Measurements from ENCODE around the gene CNOT6.

CNOT6 gene

DNA sequence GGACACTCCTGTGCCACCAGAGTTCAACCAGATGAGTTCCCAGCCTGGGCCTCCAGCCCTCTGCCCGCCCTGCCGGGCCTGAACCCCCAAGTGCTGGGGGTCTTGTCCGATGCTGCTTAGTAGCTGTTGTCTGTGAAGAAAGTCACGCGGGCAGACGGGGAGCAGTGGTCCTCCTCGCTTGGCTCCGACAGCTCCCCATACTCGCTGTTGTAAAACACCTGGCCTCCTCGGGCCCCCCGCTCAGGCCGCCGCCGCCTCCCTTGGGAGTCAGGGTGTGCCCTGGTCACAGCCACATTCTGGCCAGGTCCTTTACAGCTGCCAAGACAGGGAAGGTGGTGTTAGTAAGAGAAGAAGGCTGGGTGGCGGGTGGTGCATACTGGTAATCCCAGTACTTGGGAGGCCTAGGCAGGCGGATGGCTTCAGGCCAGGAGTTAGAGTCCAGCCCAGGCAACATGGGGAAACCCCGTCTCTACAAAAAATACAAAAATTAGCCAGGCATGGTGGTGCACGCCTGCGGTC, 109.0 kb downstream of the CNOT6 start:
- DNase-seq = no peak

DNA sequence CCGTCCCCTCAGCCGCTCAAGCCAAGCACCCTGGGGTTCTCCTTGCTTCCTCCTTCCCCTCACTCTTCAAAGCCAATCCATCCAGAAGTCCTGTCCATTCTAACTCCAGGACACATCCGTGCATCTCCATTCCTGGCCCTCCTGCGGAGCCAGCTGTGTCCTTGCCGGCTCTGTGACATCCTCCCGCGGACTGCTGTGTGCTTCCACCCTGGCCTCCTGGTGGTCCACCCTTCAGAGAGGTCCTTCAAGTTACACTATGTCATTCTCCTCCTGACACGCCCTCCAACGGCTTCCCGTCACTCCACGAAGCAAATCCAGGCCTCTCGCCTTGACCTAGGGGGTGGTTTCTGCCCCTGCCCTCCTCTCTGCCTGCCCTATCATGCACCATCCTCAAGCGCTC, 110.1 kb downstream of the CNOT6 start:
- no peak for DNase-seq

GRCh38 chr5:180605554-180606214, 111.5 kb downstream of the CNOT6 start:
- DNase-seq = no peak

GRCh38 chr5:180606215-180606785, 112.1 kb downstream of the CNOT6 start:
- no peak for DNase-seq

GRCh38 chr5:180607861-180608571, 113.8 kb downstream of the CNOT6 start:
- DNase-seq = no peak

DNA sequence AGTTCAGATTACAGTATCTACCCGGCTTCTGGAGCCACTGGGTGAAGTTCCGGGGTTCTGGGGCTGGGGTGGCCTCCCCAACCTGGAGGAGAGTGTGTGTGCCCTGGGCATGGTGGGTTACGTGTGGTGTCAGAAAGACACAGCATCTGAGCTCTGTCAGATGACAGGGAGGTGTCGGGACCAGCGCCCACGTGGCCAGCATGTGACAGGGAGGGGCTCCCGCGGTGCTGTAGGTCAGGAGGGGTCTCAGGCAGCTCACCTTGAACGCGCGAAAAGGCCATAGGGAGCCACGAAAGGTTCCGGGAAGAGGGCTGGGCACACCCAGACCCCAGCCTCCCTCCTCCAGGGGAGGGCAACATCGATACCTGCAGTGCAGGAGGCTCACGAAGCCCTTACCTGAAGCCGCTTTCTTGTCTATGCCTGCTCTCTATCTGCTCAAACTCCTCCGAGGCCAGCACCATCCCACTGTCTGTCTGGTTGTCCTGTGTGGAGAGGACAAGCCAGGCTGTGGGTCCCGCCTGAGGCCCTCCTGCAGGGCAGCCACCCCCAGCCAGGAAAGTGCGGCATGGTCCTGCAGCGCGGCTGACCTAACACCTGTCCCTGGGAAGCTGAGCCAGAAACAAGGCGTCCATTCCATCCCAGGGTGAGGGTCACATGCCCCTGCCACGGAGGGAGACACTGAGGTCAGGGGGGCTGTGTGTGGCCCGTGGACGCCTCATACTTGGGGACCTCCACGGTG, 114.6 kb downstream of the CNOT6 start:
- DNase-seq = no peak

- DNase-seq = no peak
Observed at GRCh38 chr5:180609386-180609785, 115.2 kb downstream of the CNOT6 start.

GRCh38 chr5:180609817-180610550, 115.8 kb downstream of the CNOT6 start:
- DNase-seq = no peak

DNA sequence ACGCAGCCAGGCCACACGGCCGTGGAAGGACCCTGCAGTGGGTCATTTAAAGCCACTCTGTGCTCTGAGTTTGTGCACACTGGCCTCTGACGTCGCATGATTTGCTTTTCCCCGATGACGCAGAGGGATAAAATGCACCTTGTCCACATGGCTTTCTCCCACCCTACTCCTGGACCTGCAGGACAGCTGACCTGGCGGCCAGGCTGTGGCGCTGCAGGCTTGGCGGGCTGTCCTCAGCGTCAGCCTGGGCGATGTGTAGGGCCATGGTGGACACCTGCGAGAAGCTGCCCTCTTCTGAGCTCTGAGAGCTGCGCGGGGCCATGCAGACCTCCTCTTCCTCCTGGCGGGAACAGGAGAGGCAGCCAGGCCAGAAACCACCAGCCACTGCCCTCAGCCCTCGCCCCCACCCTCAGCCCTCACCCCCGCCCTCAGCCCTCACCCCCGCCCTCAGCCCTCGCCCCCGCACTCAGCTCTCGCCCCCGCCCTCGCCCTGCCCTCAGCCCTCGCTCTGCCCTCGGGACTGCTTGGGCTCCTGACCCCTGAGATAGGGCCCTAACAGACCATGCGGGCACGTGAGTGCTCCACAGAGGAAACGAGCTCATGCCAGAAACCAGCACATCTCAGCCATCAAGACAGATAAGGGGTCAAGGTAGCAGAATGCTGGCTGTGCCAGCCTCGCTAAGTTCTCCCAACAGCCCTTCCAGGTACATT, 117.1 kb downstream of the CNOT6 start:
- no peak for DNase-seq

DNA sequence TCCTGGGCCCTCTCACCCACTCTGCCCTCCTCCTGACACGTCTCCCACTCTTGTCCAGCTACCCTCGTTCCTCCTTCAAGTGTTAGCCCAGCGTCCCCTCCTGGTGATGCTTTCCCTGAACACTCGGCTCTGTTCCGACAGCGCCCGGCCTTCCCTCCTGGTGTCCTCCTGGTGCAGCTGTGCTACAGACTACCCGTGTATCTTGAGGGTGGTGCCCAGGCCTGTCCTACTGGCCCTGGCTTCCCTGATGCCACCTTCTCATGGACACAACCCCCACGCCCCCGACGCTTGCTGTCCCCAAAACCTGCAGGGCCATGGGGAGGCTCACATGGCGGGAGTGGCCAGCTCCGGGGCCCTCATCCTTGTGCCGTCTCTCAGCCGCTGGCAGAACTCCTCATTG, 118.5 kb downstream of the CNOT6 start:
- DNase-seq = no peak

- DNase-seq = no peak
Observed at GRCh38 chr5:180613188-180613813, 119.1 kb downstream of the CNOT6 start.

DNA sequence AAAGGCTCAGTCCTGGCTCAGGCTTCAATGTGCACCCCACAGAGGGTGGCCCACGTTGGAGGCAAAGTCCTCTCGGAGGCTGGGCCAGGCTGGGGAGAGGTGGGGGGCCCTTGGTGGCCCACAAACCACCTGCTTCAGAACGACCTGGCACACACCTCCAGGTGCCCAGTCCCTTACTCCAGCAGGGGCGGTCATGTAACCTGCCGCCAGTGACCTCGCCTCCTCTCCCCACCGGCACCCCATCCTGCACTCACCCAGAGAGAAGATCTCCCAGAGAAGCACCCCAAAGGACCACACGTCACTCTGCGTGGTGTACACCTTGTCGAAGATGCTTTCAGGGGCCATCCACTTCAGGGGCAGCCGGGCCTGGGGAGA, 119.6 kb downstream of the CNOT6 start:
- no peak for DNase-seq

- no peak for DNase-seq
Observed at GRCh38 chr5:180618487-180618828, 124.3 kb downstream of the CNOT6 start.

- DNase-seq = no peak
Observed at GRCh38 chr5:180618829-180619562, 124.8 kb downstream of the CNOT6 start.

- DNase-seq = no peak
Observed at GRCh38 chr5:180619563-180619915, 125.4 kb downstream of the CNOT6 start.

DNA sequence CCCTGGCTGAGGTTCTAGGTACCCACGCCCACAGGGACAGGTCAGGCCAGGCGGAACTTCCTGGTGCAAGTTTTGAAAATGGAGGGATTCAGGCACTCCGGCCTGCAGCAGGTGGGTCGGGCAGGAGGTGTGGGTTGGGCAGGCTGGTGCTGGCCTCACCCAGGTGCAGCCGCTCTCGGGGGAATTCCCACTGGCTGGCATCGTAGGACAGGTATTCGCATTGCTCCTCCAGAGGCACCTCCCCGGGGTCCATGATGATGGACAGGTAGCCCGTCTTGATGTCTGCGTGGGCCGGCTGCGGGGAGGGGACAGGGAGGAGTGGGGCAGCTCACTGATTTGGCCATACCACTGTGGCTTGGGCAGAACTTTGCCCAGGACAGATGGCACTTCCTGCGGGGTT, 125.8 kb downstream of the CNOT6 start:
- DNase-seq = no peak

DNA sequence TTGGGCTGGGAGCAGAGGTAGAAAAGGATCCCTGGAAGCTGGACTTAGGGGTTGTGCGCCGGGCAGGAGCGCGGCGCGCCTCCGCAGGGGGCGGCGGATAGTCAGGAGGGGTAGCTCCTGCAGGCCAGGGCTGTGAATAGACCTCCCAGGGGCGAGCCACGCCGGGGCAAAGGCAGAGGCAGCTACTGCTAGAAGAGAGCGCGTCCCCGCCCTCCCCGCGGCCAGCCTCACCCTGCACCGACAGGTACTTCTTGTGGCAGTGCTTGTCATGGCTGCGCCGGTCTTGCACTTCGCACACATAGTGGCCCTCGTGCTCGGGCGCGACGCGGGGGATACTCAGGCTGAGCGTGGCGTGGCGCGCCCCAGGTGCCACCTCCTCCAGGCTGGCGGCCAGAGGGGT, 127.1 kb downstream of the CNOT6 start:
- DNase-seq = no peak

- DNase-seq = no peak
Observed at GRCh38 chr5:180622910-180623309, 128.7 kb downstream of the CNOT6 start.

DNA sequence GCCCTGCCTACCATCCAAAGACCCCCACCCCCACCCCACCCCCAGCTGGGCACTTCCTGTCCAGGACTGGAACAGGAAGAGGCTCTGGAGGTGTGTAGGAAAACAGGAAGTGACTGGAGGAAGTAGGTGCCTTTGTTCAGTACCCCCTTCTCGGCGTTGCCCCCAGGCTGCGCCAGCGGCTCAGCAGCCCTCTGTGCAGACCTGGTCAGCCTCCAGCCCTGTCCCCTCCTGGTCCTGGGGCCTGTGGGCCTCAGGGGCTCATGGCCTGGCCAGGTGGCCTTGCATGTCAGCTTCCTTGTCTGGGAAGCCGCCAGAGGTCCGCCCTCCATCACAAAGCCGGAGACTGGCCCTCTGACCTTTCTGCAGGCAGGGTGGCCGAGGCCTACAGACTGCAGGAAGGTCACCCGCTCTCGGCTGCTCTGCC, 129.2 kb downstream of the CNOT6 start:
- no peak for DNase-seq

DNA sequence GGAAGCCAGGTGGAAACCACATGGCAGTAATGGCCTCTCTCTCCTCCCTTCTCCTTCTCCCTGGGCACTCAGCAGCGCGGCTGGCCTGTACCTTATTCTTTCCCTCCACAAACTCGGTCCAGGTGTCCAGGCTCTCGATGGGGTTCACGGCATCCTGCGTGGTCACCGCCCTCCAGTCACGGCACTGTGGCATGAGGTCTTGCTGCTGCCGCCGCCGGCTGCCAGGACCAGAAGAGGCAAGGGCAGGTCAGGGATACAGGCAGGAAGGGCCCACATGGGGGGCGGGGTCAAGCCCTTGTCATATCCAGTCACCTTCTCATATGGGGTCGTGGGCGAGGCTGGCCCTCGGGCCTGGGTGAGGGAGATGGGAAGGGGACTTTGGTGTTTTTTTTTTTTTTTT, 129.7 kb downstream of the CNOT6 start:
- DNase-seq = no peak

GRCh38 chr5:180624587-180624986, 130.4 kb downstream of the CNOT6 start:
- no peak for DNase-seq

All from NCI-H524 treated with DMSO at 0.1 percent for 48 hours (cell line).